K562 (cell line): ENCODE measurements around the gene COL5A1. TPM values are rescaled to one million over a fixed set of nuclear protein-coding genes. Genes with fewer than 3 reads are reported as not detected.

ENCODE experiments used
- ATAC-seq: fragments of 200-7000 bp; cut with Tn5 transposase; 3 replicates; pipeline ENCODE4 v1.9.1; 2020; ENCODE audit warnings: moderate library complexity
- BruUV-seq: library from RNA; stranded (reverse); fragments of 400-500 nt; replicated peaks from 2 replicates; lab custom pipeline; 2021; lab: Mats Ljungman, UMichigan
- CTCF ChIA-PET: fragments of 300-600 bp; formaldehyde crosslinking; extraction: SDS; loops from one replicate; lab custom pipeline; 2021; ENCODE audit warnings: low intra/inter-chr PET ratio; lab: Yijun Ruan, JAX
- POLR2A ChIA-PET: fragments of 300-600, 350-650 bp; sonication (Branson Sonifier 250); formaldehyde crosslinking; extraction: SDS; loops from one replicate; lab custom pipeline; 2021; ENCODE audit warnings: antibody characterized with exemption, inconsistent platforms; lab: Yijun Ruan, JAX
- DNase-seq, 4 experiments: peaks; one replicate each; pipeline versions ENCODE4 v3.0.0 to v3.0.0-alpha.2; 2011 to 2018; ENCODE audit warnings: low spot score in 3 of 4, mixed read lengths in 3 of 4; ENCODE audit errors: extremely low read depth in 1 of 4
- FAIRE-seq: peaks from 2 replicates; lab custom pipeline; 2011; peaks lifted over from hg19 to GRCh38; lab: Jason Lieb, UNC
- H2AFZ ChIP-seq: 2 replicates; pipeline ENCODE4 v1.6.0; 2011; ENCODE audit warnings: low read depth, low read length, control low read depth, inconsistent platforms
- H3K27ac ChIP-seq: fragments of 200-600 bp; 3 replicates; pipeline ENCODE4 v1.8.0; 2011; ENCODE audit warnings: low read depth, mild to moderate bottlenecking, control low read depth, inconsistent platforms, low read length, moderate library complexity, mixed read lengths; ENCODE audit errors: extremely low read depth
- H3K27me3 ChIP-seq, 2 experiments: fragments of 300-600 bp in 1 of 2; 2 replicates in 1 of 2; 3 replicates in 1 of 2; pipeline versions ENCODE4 v1.6.0 to v1.8.0; 2011; ENCODE audit warnings: inconsistent platforms in 2 of 2, low read length in 2 of 2, mild to moderate bottlenecking in 1 of 2, mixed read lengths in 1 of 2, moderate library complexity in 1 of 2; ENCODE audit not compliant: control insufficient read depth in 2 of 2, insufficient read depth in 2 of 2
- H3K36me3 ChIP-seq: fragments of 300-600 bp; 3 replicates; pipeline ENCODE4 v1.8.0; 2011; ENCODE audit warnings: mild to moderate bottlenecking, low read length, inconsistent platforms; ENCODE audit not compliant: control insufficient read depth, insufficient read depth
- H3K4me1 ChIP-seq, 2 experiments: fragments of 200-600 bp in 1 of 2; replicated peaks in 1 of 2; 2 replicates in 1 of 2; 3 replicates in 1 of 2; pipeline versions ENCODE4 v1.5.1 to v1.8.0; 2011; ENCODE audit warnings: inconsistent platforms in 2 of 2, low read length in 2 of 2, mild to moderate bottlenecking in 1 of 2, mixed read lengths in 1 of 2, moderate library complexity in 1 of 2; ENCODE audit not compliant: control insufficient read depth in 2 of 2, insufficient read depth in 2 of 2
- H3K4me2 ChIP-seq: 2 replicates; pipeline ENCODE4 v1.6.1; 2011; ENCODE audit warnings: low read length, control low read depth, inconsistent platforms, mixed read lengths; ENCODE audit not compliant: insufficient read depth
- H3K4me3 ChIP-seq: fragments of 200-600 bp; sonication (generic), shearing (Covaris generic); 2 replicates; pipeline ENCODE4 v1.5.1; 2016; ENCODE audit warnings: control low read depth, inconsistent platforms
- H3K79me2 ChIP-seq: fragments of 200-600 bp; 3 replicates; pipeline ENCODE4 v1.8.0; 2011; ENCODE audit warnings: low read length, inconsistent platforms; ENCODE audit not compliant: control insufficient read depth, insufficient read depth
- H3K9ac ChIP-seq, 2 experiments: 2 replicates each; pipeline versions ENCODE4 v1.6.0 to v1.6.1; 2011; ENCODE audit warnings: low read depth in 2 of 2, low read length in 2 of 2, control low read depth in 1 of 2, inconsistent platforms in 1 of 2, mild to moderate bottlenecking in 1 of 2, mixed read lengths in 1 of 2; ENCODE audit not compliant: insufficient read depth in 1 of 2
- H3K9me1 ChIP-seq: one replicate; pipeline ENCODE4 v1.6.0; 2011; ENCODE audit warnings: inconsistent platforms, mild to moderate bottlenecking, low read length, moderate library complexity; ENCODE audit not compliant: control insufficient read depth, insufficient read depth
- H3K9me3 ChIP-seq: replicated peaks from 2 replicates; pipeline ENCODE4 v1.5.1; 2011; ENCODE audit warnings: low read depth, low read length, inconsistent platforms; ENCODE audit not compliant: control insufficient read depth, insufficient read depth
- H4K20me1 ChIP-seq: replicated peaks from 2 replicates; pipeline ENCODE4 v1.6.1; 2011; ENCODE audit warnings: low read length, inconsistent platforms, mixed read lengths; ENCODE audit not compliant: control insufficient read depth, insufficient read depth
- ARID1B ChIP-seq: fragments of 450-650 bp; IDR thresholded peaks from 2 replicates; pipeline ENCODE4 v1.6.1; 2016; ENCODE audit warnings: antibody characterized with exemption, mild to moderate bottlenecking, inconsistent platforms
- ARID2 ChIP-seq: fragments of 450-650 bp; IDR thresholded peaks from 2 replicates; pipeline ENCODE4 v1.6.1; 2017; ENCODE audit warnings: antibody characterized with exemption, mild to moderate bottlenecking
- BHLHE40 ChIP-seq: IDR thresholded peaks from 2 replicates; pipeline ENCODE4 v1.6.1; 2011; ENCODE audit warnings: low read length, improper control_type of control experiment
- E2F6 ChIP-seq, 2 experiments: IDR thresholded peaks; 2 replicates each; pipeline ENCODE4 v1.6.1; 2011; ENCODE audit warnings: borderline replicate concordance in 1 of 2, control low read depth in 1 of 2, low read depth in 1 of 2, low read length in 1 of 2, mild to moderate bottlenecking in 1 of 2, mixed read lengths in 1 of 2, moderate library complexity in 1 of 2; ENCODE audit not compliant: insufficient read depth in 1 of 2, insufficient read length in 1 of 2, poor library complexity in 1 of 2, severe bottlenecking in 1 of 2; ENCODE audit errors: extremely low read depth in 1 of 2
- GABPA ChIP-seq: fragments of 200-800 bp; sonication (Bioruptor generic); conservative IDR thresholded peaks from 2 replicates; pipeline ENCODE4 v1.6.1; 2016; ENCODE audit warnings: low read depth, missing genetic modification characterization, missing compliant biosample characterization
- GTF2B ChIP-seq: IDR thresholded peaks from 2 replicates; pipeline ENCODE4 v1.6.1; 2011; ENCODE audit not compliant: insufficient read length; ENCODE audit errors: extremely low read depth
- HIVEP1 ChIP-seq: fragments of 250-450 bp; sonication (Bioruptor Pico); IDR thresholded peaks from 2 replicates; pipeline ENCODE4 v1.4.0; 2020; ENCODE audit warnings: mild to moderate bottlenecking
- KLF1 ChIP-seq: fragments of 450-650 bp; IDR thresholded peaks from 2 replicates; pipeline ENCODE4 v1.6.1; 2016; ENCODE audit warnings: missing genetic modification characterization, missing compliant biosample characterization
- MNT ChIP-seq, 2 experiments: fragments of 450-650 bp; conservative IDR thresholded peaks; 2 replicates each; pipeline ENCODE4 v1.6.1; 2017; ENCODE audit warnings: mild to moderate bottlenecking in 2 of 2, moderate library complexity in 2 of 2
- MXD1 ChIP-seq: fragments of 250-450 bp; sonication (Bioruptor Pico); IDR thresholded peaks from 2 replicates; pipeline ENCODE4 v1.8.0; 2021; ENCODE audit warnings: borderline replicate concordance, mild to moderate bottlenecking, moderate library complexity; ENCODE audit not compliant: poor library complexity, severe bottlenecking
- NFIC ChIP-seq: fragments of 450-650 bp; IDR thresholded peaks from 2 replicates; pipeline ENCODE4 v1.6.1; 2017; ENCODE audit warnings: mild to moderate bottlenecking, inconsistent platforms
- NFRKB ChIP-seq: fragments of 450-650 bp; IDR thresholded peaks from 2 replicates; pipeline ENCODE4 v1.6.1; 2016; ENCODE audit warnings: low read depth
- PTBP1 ChIP-seq: fragments of 200-400 bp; formaldehyde crosslinking; IDR thresholded peaks from 2 replicates; pipeline ENCODE4 v1.6.1; 2017; ENCODE audit warnings: low read depth, low read length
- RFX1 ChIP-seq: fragments of 450-650 bp; IDR thresholded peaks from 2 replicates; pipeline ENCODE4 v1.6.1; 2016; ENCODE audit warnings: mild to moderate bottlenecking, moderate library complexity
- SMAD4 ChIP-seq: fragments of 250-450 bp; sonication (Bioruptor Pico); conservative IDR thresholded peaks from 2 replicates; pipeline ENCODE4 v1.8.0; 2021; ENCODE audit warnings: inconsistent platforms, mild to moderate bottlenecking, moderate library complexity
- TOE1 ChIP-seq, 2 experiments: fragments of 450-650 bp in 1 of 2; sonication (generic) in 1 of 2; formaldehyde crosslinking in 1 of 2; IDR thresholded peaks; 2 replicates each; pipeline versions ENCODE4 v1.7.1 to v1.8.0; 2016 to 2022; ENCODE audit warnings: borderline replicate concordance in 2 of 2, mild to moderate bottlenecking in 2 of 2, antibody characterized with exemption in 1 of 2, inconsistent platforms in 1 of 2, low read depth in 1 of 2, missing genetic modification reagents in 1 of 2, moderate library complexity in 1 of 2
- ZNF586 ChIP-seq: fragments of 450-650 bp; formaldehyde crosslinking; conservative IDR thresholded peaks from 2 replicates; pipeline ENCODE4 v1.4.0; 2020; ENCODE audit warnings: mild to moderate bottlenecking, moderate library complexity
- WGBS: fragments of 100-300 bp; shearing (Covaris generic); methylation state at CpG from one replicate; pipeline ENCODE4 v1.1.6; 2016; ENCODE audit warnings: low coverage, mixed read lengths; ENCODE audit not compliant: insufficient coverage; ENCODE audit errors: missing lambda C conversion rate; 5-methylcytosine and 5-hydroxymethylcytosine counted together
- in situ Hi-C: fragments of 300-500 bp; cut with MboI; formaldehyde crosslinking; loops from 4 replicates; pipeline ENCODE4 v1.15.0; 2018; ENCODE audit warnings: inconsistent platforms, mixed read lengths
- intact Hi-C: fragments of 100-400 bp; cut with micrococcal nuclease; formaldehyde crosslinking; loops from 2 replicates; pipeline ENCODE4 v1.14.2; 2022
- polyA plus RNA-seq, 8 experiments: library from polyadenylated mRNA; depleted of rRNA in 4 of 8; stranded (reverse) in 5 of 8; unstranded in 3 of 8; fragments of >200 nt; fragmentation: Nextera tagmentation in 2 of 8; fragmentation: Illumina TruSeq in 1 of 8; extraction: Ambion mirVana in 2 of 8; extraction: Trizol in 1 of 8; gene quantifications; 2 replicates each; pipeline versions ENCODE4 v1.2.1 to v1.2.3, GENCODE V29; 2011 to 2014; ENCODE audit warnings: inconsistent platforms in 1 of 8, missing spikeins in 1 of 8
- total RNA-seq, 7 experiments: library from RNA; depleted of rRNA in 6 of 7; stranded (reverse); fragments of >200 nt in 6 of 7; fragmentation: Illumina TruSeq in 2 of 7; extraction: Trizol in 2 of 7; gene quantifications; 2 replicates each; pipeline versions ENCODE4 v1.2.1 to v1.2.3, GENCODE V29; 2011 to 2021; ENCODE audit warnings: low replicate concordance in 1 of 7

The COL5A1 gene
- total and polyA plus RNA-seq, 9 of the 15 experiments (the other 6 are each of a cell fraction or from before 2014, with no cell fraction given) = under 0.01 to 0.13 (median 0.04) TPM; not detected in 6

- Histone ChIP-seq H3K9me3 (no peaks in the 10 kb centered on the region), H3K36me3 (no peaks in the 10 kb centered on the region), H3K4me2 (no peak overlapping the region), H3K4me3 (no peak overlapping the region), H2AFZ (no peak overlapping the region), H3K4me1 (peaks cover 0 to 9% of the 10 kb centered on the region in 2 experiments; a peak in 2 of 5 replicates), H3K9ac (no peak overlapping the region), H3K27ac (no peak overlapping the region), H4K20me1 (peaks cover 4% of the 10 kb centered on the region; the same call in 1 of the 2 replicates), H3K79me2 (no peaks in the 10 kb centered on the region), H3K9me1 (no peaks in the 10 kb centered on the region), H3K27me3 (peaks cover 5 to 59% of the 10 kb centered on the region in 2 experiments; a peak in 4 of 5 replicates)
- CTCF ChIA-PET = no interaction called here
- ATAC-seq (no peak), FAIRE-seq (no peak), DNase-seq (no peak)
- no TSS peak for BruUV-seq
- intact Hi-C loops (no loop called here), in situ Hi-C loops (no loop called here)
- 0% methylated on average over 22 of the region's 23 CpGs for WGBS
- no peak for TF ChIP-seq MNT (conservative IDR thresholded peaks at IDR 0.05)
- TF ChIP-seq GABPA (tag) = no peak
- TF ChIP-seq NFIC = no peak
- no peak for TF ChIP-seq GTF2B
- TF ChIP-seq ZNF586 (CRISPR knock-in tag) = no peak
- TF ChIP-seq HIVEP1 (CRISPR knock-in tag) = no peak
- no peak for TF ChIP-seq SMAD4 (CRISPR knock-in tag)
- TF ChIP-seq MXD1 (CRISPR knock-in tag) = no peak
- TF ChIP-seq ARID2 = no peak
- TF ChIP-seq RFX1 = no peak
- no peak for TF ChIP-seq KLF1
- no peak for TF ChIP-seq BHLHE40
- no peak for TF ChIP-seq E2F6 (IDR thresholded peaks at IDR 0.05; ENCODE audit: borderline replicate concordance in 1 of 2, extremely low read depth in 1 of 2, insufficient read depth in 1 of 2, insufficient read length in 1 of 2, low read depth in 1 of 2, low read length in 1 of 2, poor library complexity in 1 of 2, severe bottlenecking in 1 of 2)
- no peak for TF ChIP-seq NFRKB
- no peak for TF ChIP-seq ARID1B
- TF ChIP-seq PTBP1 = no peak
- no peak for TF ChIP-seq TOE1 (IDR thresholded peaks at IDR 0.05; ENCODE audit: borderline replicate concordance)
- no peak for TF ChIP-seq TOE1 (CRISPR knock-in tag; IDR thresholded peaks at IDR 0.05; ENCODE audit: borderline replicate concordance, low read depth)
- POLR2A ChIA-PET = interaction anchor here (0.6 kb wide), 2 partner anchors 9 to 26 kb away, joined by 3 read pairs; no protein-coding TSS in a partner anchor
Measured at GRCh38 chr9:134637696-134638501, 3.7 kb upstream of the COL5A1 start.
